ENCODE results near the gene CTNNB1.

CTNNB1 gene

DNA sequence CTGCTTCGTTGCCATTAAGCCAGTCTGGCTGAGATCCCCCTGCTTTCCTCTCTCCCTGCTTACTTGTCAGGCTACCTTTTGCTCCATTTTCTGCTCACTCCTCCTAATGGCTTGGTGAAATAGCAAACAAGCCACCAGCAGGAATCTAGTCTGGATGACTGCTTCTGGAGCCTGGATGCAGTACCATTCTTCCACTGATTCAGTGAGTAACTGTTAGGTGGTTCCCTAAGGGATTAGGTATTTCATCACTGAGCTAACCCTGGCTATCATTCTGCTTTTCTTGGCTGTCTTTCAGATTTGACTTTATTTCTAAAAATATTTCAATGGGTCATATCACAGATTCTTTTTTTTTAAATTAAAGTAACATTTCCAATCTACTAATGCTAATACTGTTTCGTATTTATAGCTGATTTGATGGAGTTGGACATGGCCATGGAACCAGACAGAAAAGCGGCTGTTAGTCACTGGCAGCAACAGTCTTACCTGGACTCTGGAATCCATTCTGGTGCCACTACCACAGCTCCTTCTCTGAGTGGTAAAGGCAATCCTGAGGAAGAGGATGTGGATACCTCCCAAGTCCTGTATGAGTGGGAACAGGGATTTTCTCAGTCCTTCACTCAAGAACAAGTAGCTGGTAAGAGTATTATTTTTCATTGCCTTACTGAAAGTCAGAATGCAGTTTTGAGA lies 25.0 kb downstream of the CTNNB1 start:
- Histone ChIP-seq H3K79me2 (ENCODE audit: control insufficient read depth, low read length) (peaks cover 98% of the 10 kb centered on the region), H3K4me1 (ENCODE audit: control insufficient read depth, low read length) (no peaks in the 10 kb centered on the region), H4K20me1 (ENCODE audit: control insufficient read depth, insufficient read depth, low read depth, low read length) (peaks cover 22% of the 10 kb centered on the region), H3K27ac (ENCODE audit: low read depth, low read length) (no peak overlapping the region), H3K9me3 (ENCODE audit: control insufficient read depth, insufficient read depth, low read length) (no peaks in the 10 kb centered on the region), H3K4me2 (ENCODE audit: low read length) (no peak overlapping the region), H3F3A (ENCODE audit: control insufficient read depth, insufficient read depth) (no peaks in the 10 kb centered on the region), H3K4me3 (ENCODE audit: low read length) (no peak overlapping the region), H3K9me2 (replicated peaks; ENCODE audit: control insufficient read depth, low read length) (no peaks in the 10 kb centered on the region), H3K27me3 (ENCODE audit: control insufficient read depth, low read length) (no peaks in the 10 kb centered on the region), H3K36me3 (ENCODE audit: control insufficient read depth, low read length) (peaks cover 75% of the 10 kb centered on the region)
- no peak for TF ChIP-seq EZH2phosphoT487 (IDR thresholded peaks at IDR 0.05; ENCODE audit: borderline replicate concordance, low read length)
- TF ChIP-seq, protein P1, sequence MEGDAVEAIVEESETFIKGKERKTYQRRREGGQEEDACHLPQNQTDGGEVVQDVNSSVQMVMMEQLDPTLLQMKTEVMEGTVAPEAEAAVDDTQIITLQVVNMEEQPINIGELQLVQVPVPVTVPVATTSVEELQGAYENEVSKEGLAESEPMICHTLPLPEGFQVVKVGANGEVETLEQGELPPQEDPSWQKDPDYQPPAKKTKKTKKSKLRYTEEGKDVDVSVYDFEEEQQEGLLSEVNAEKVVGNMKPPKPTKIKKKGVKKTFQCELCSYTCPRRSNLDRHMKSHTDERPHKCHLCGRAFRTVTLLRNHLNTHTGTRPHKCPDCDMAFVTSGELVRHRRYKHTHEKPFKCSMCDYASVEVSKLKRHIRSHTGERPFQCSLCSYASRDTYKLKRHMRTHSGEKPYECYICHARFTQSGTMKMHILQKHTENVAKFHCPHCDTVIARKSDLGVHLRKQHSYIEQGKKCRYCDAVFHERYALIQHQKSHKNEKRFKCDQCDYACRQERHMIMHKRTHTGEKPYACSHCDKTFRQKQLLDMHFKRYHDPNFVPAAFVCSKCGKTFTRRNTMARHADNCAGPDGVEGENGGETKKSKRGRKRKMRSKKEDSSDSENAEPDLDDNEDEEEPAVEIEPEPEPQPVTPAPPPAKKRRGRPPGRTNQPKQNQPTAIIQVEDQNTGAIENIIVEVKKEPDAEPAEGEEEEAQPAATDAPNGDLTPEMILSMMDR (IDR thresholded peaks at IDR 0.05; ENCODE audit: low read depth, low read length, poor library complexity, severe bottlenecking), result no peak

DNA sequence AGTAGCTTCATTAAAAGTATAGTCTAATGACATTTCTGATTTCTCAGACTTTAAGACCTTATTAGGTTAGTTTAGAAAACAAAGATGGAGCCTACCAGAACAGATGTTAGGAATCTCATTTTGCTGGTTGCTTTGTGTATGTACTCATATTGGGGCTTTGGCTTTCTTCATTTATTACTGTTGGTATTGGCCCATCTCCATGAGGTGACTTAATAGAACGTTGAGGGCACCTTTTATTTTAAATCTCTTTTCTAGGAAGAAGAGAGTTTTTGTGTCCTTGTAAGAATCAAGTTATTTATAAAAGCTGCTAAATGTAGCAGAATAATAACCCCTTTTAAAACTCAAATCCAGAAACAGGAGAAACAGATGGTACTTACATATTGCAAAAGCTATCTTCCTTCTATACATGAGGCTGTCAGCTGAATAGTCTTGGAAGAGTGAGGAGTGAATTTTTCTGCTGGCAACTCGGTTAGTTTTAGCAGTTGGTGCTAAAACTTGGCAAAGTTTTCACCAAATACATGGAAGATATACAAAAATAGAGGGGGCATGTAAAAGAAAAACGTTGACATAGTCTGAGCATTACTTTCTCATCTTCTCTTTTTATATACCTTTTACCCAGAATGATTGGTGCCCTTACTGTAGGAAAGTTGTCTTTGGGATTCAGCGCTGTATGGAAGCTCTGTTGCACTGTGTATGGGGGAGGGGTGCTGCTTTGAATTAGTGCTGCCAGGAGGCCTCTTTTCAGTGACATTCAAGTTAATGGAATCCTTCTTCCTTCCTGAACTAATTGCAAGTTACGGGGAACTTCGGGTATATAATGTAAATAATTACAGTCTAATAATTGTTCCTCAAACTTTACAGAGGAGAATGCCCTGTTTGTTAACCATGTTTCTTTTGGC lies 35.8 kb downstream of the CTNNB1 start:
- peaks cover 93% of the 10 kb centered on the region for H3K36me3 ChIP-seq (ENCODE audit: control insufficient read depth, low read length)
- H3K4me3 ChIP-seq (ENCODE audit: low read length), result no peak overlapping the region
- no peaks in the 10 kb centered on the region for H4K20me1 ChIP-seq (ENCODE audit: control insufficient read depth, insufficient read depth, low read depth, low read length)
- H3K9me3 ChIP-seq (ENCODE audit: control insufficient read depth, insufficient read depth, low read length), result no peaks in the 10 kb centered on the region
- no peaks in the 10 kb centered on the region for H3F3A ChIP-seq (ENCODE audit: control insufficient read depth, insufficient read depth)
- TF ChIP-seq, protein P1 (IDR thresholded peaks at IDR 0.05; ENCODE audit: low read depth, low read length, poor library complexity, severe bottlenecking), result no peak
- TF ChIP-seq EZH2phosphoT487 (IDR thresholded peaks at IDR 0.05; ENCODE audit: borderline replicate concordance, low read length), result no peak
- no peaks in the 10 kb centered on the region for H3K4me1 ChIP-seq (ENCODE audit: control insufficient read depth, low read length)
- no peaks in the 10 kb centered on the region for H3K27me3 ChIP-seq (ENCODE audit: control insufficient read depth, low read length)
- H3K4me2 ChIP-seq (ENCODE audit: low read length), result no peak overlapping the region
- H3K9me2 ChIP-seq (replicated peaks; ENCODE audit: control insufficient read depth, low read length), result no peaks in the 10 kb centered on the region
- H3K79me2 ChIP-seq (ENCODE audit: control insufficient read depth, low read length), result peaks cover 5% of the 10 kb centered on the region
- no peak overlapping the region for H3K27ac ChIP-seq (ENCODE audit: low read depth, low read length)

DNA sequence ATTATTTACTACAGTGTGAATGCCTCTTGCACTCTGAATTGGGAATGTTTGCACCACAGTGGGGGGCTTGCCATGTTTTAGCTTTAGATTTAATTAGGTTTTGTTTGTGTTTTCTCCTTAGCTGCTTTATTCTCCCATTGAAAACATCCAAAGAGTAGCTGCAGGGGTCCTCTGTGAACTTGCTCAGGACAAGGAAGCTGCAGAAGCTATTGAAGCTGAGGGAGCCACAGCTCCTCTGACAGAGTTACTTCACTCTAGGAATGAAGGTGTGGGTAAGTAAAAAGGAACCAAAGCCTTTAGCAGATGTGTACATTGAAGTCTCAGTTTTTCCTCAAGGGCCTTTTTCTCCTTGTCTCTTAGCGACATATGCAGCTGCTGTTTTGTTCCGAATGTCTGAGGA lies 36.9 kb downstream of the CTNNB1 start:
- Histone ChIP-seq H3K9me2 (replicated peaks; ENCODE audit: control insufficient read depth, low read length) (no peaks in the 10 kb centered on the region), H3K4me3 (ENCODE audit: low read length) (no peak overlapping the region), H3K79me2 (ENCODE audit: control insufficient read depth, low read length) (no peaks in the 10 kb centered on the region), H3K9me3 (ENCODE audit: control insufficient read depth, insufficient read depth, low read length) (no peaks in the 10 kb centered on the region), H3K27me3 (ENCODE audit: control insufficient read depth, low read length) (no peaks in the 10 kb centered on the region), H3K36me3 (ENCODE audit: control insufficient read depth, low read length) (peaks cover 95% of the 10 kb centered on the region), H3F3A (ENCODE audit: control insufficient read depth, insufficient read depth) (no peaks in the 10 kb centered on the region), H3K4me2 (ENCODE audit: low read length) (no peak overlapping the region), H3K4me1 (ENCODE audit: control insufficient read depth, low read length) (no peaks in the 10 kb centered on the region), H3K27ac (ENCODE audit: low read depth, low read length) (no peak overlapping the region), H4K20me1 (ENCODE audit: control insufficient read depth, insufficient read depth, low read depth, low read length) (no peaks in the 10 kb centered on the region)
- TF ChIP-seq, protein P1 (IDR thresholded peaks at IDR 0.05; ENCODE audit: low read depth, low read length, poor library complexity, severe bottlenecking), result no peak
- no peak for TF ChIP-seq EZH2phosphoT487 (IDR thresholded peaks at IDR 0.05; ENCODE audit: borderline replicate concordance, low read length)
